Heart left ventricle (tissue), 16 donors: ENCODE results near the gene MYO6. TPM values are rescaled to one million over a fixed set of nuclear protein-coding genes. Genes with fewer than 3 reads are reported as not detected.
"Not testable (repeated sequence)": the region's sequence is repeated elsewhere in the genome, so short reads cannot be mapped to it uniquely, and the experiment has no call there.

Experiments
- ATAC-seq, 4 donors: fragments of 200-7000 bp; cut with Tn5 transposase; one replicate each; pipeline ENCODE4 v1.9.1; 2020 to 2022; ENCODE audit warnings: moderate library complexity in 4 of 4, mild to moderate bottlenecking in 3 of 4, moderate number of reproducible peaks in 1 of 4
- DNase-seq, 5 donors: peaks; one replicate each; pipeline ENCODE4 v3.0.0-alpha.2; 2020
- H3K27ac ChIP-seq, 12 donors: fragments of 200-600 bp; sonication (generic) in 4 of 12; one replicate each; pipeline versions ENCODE4 v1.5.0 to v1.8.0; 2016 to 2022; ENCODE audit warnings: mild to moderate bottlenecking in 2 of 12
- H3K27me3 ChIP-seq, 9 donors: fragments of 200-600 bp; sonication (generic) in 2 of 9; one replicate each; pipeline versions ENCODE4 v1.5.1 to v1.8.0; 2016 to 2022; ENCODE audit warnings: mild to moderate bottlenecking in 3 of 9
- H3K36me3 ChIP-seq, 9 donors: fragments of 200-600 bp; sonication (generic) in 2 of 9; one replicate each; pipeline versions ENCODE4 v1.5.0 to v1.8.0; 2018 to 2022; ENCODE audit warnings: mild to moderate bottlenecking in 2 of 9
- H3K4me1 ChIP-seq, 12 donors: fragments of 200-600 bp; sonication (generic) in 4 of 12; one replicate each; pipeline versions ENCODE4 v1.5.0 to v1.8.0; 2016 to 2022; ENCODE audit warnings: mild to moderate bottlenecking in 3 of 12
- H3K4me3 ChIP-seq, 12 donors: fragments of 200-600 bp; sonication (generic) in 4 of 12; one replicate each; pipeline versions ENCODE4 v1.5.0 to v1.8.0; 2017 to 2022; ENCODE audit warnings: mild to moderate bottlenecking in 9 of 12, moderate library complexity in 4 of 12
- H3K9me3 ChIP-seq, 12 donors: fragments of 200-600 bp; sonication (generic) in 4 of 12; one replicate each; pipeline versions ENCODE4 v1.5.0 to v1.8.0; 2016 to 2022; ENCODE audit warnings: mild to moderate bottlenecking in 1 of 12
- CTCF ChIP-seq, 12 donors: fragments of 200-600 bp; sonication (generic) in 4 of 12; IDR thresholded peaks; one replicate each; pipeline versions ENCODE4 v1.5.0 to v1.8.0; 2018 to 2022; ENCODE audit warnings: antibody characterized with exemption in 12 of 12, mild to moderate bottlenecking in 5 of 12
- POLR2A ChIP-seq, 2 donors: fragments of 450-650 bp; IDR thresholded peaks; one replicate each; pipeline ENCODE4 v1.6.1; 2017; ENCODE audit warnings: antibody characterized with exemption in 2 of 2, mild to moderate bottlenecking in 2 of 2, moderate library complexity in 2 of 2
- WGBS, 4 donors: extraction: QIAGEN DNeasy Blood & Tissue Kit in 2 of 4; methylation state at CpG; one replicate each; pipeline versions ENCODE4 v1.1.5 to v1.1.7; 2013 to 2018; 5-methylcytosine and 5-hydroxymethylcytosine counted together
- intact Hi-C, 10 donors: fragments of 100-400 bp; cut with DNase I; formaldehyde crosslinking; loops; one replicate each; pipeline versions ENCODE4 v1.11.1 to v1.14.2; 2022
- polyA plus RNA-seq, 2 donors: library from polyadenylated mRNA; stranded (reverse); fragments of 200-250 nt; gene quantifications; one replicate each; pipeline ENCODE4 v1.2.3, GENCODE V29; 2013
- total RNA-seq, 9 donors: library from RNA; depleted of rRNA in 2 of 9; stranded (reverse); fragments of >200 nt in 2 of 9; fragmentation: NEBNext Ultra II Directional in 3 of 9; extraction: Animal tissue kit (Norgen Biotek cat#: 25700) in 3 of 9; gene quantifications; one replicate each; pipeline versions ENCODE4 v1.1.0 to v1.2.4, GENCODE V29; 2016 to 2023
- donor health status: ischemic (EF 13 %, LVEDD 7.1; RV severe dilation, severe dysfunction).
- donor health status: healthy with polysubstance abuse.
- donor health status: DM: no; HTN: yes; CAD: no.
- donor health status: DM: no; HTN: no; CAD: no.
- donor health status: ischemic (EF 25% LVEDD 6.9; RV normal size, moderate dysfunction).
- donor health status: ischemic (EF 25% LVEDD 5.7; RV mildly dilated, moderate dysfunction).
- donor health status: healthy.
- donor health status: DM: yes; HTN: yes; CAD: no.
- donor health status: ischemic (EF 35%, LVEDD 5.7; RV mildly dilated, moderate dysfunction).
- donor health status: nonischemic (EF 11% LVEDD 7.7; RV severe dilation, severe dysfunction).
- donor health status: DM: yes; HTN: yes; CAD: no.
- donor health status: PGD.
- donor health status: ischemic (EF 29% LVEDD 5.4; RV normal size, mild dysfunction).
- donor health status: nonischemic (EF 23%, LVEDD 6.1; RV moderate dilation, normal function).

The MYO6 gene
- total and polyA plus RNA-seq, 11 donors: 3.1 to 9.5 (median 5.8) TPM

- intact Hi-C loops: no loop called here
- no peaks in the 10 kb centered on the region for H3K9me3 ChIP-seq
- ATAC-seq (no peak), DNase-seq (no peak)
- H3K4me1 ChIP-seq: no peaks in the 10 kb centered on the region
- no peaks in the 10 kb centered on the region for H3K36me3 ChIP-seq
- H3K27ac ChIP-seq: no peak overlapping the region
- no peak overlapping the region for H3K4me3 ChIP-seq
- 93 to 95% (median 94%) methylated on average over 2 of the region's 2 CpGs for WGBS, 4 donors
- TF ChIP-seq CTCF (IDR thresholded peaks at IDR 0.05) (no peak), POLR2A (IDR thresholded peaks at IDR 0.05) (no peak)
- no peaks in the 10 kb centered on the region for H3K27me3 ChIP-seq
These were observed 25.7 kb upstream of the MYO6 start for GRCh38 chr6:75723382-75723781.

GRCh38 chr6:75727206-75727605, 21.8 kb upstream of the MYO6 start:
- Histone ChIP-seq H3K4me1 (no peaks in the 10 kb centered on the region), H3K4me3 (no peak overlapping the region), H3K27me3 (peaks cover 0 to 3% (median 0%) of the 10 kb centered on the region in 9 donors), H3K27ac (no peak overlapping the region), H3K36me3 (no peaks in the 10 kb centered on the region), H3K9me3 (no peaks in the 10 kb centered on the region)
- ATAC-seq: no peak
- no peak for DNase-seq
- TF ChIP-seq CTCF (IDR thresholded peaks at IDR 0.05) (no peak), POLR2A (IDR thresholded peaks at IDR 0.05) (no peak)
- intact Hi-C loops: no loop called here
- WGBS, 4 donors: 89 to 93% (median 92%) methylated on average over 2 of the region's 2 CpGs

GRCh38 chr6:75731029-75731428, 18.0 kb upstream of the MYO6 start:
- H3K36me3 ChIP-seq, H3K4me3 ChIP-seq, H3K27me3 ChIP-seq, DNase-seq, H3K27ac ChIP-seq, ATAC-seq, H3K4me1 ChIP-seq, intact Hi-C loops, H3K9me3 ChIP-seq: not testable (repeated sequence)
- 89 to 93% (median 92%) methylated on average over 8 of the region's 8 CpGs for WGBS, 4 donors

GRCh38 chr6:75735491-75736186, 13.4 kb upstream of the MYO6 start:
- Histone ChIP-seq H3K27ac (peak overlapping the region in 1 of 12 donors; percentile 37), H3K4me1 (peaks cover 0 to 11% (median 0%) of the 10 kb centered on the region in 12 donors), H3K4me3 (no peak overlapping the region), H3K36me3 (no peaks in the 10 kb centered on the region), H3K27me3 (no peaks in the 10 kb centered on the region), H3K9me3 (no peaks in the 10 kb centered on the region)
- TF ChIP-seq POLR2A (IDR thresholded peaks at IDR 0.05) (no peak), CTCF (IDR thresholded peaks at IDR 0.05) (no peak)
- no peak for DNase-seq
- 41 to 51% (median 49%) methylated on average over 1 of the region's 1 CpG for WGBS, 4 donors
- no peak for ATAC-seq
- intact Hi-C loops: no loop called here

GRCh38 chr6:75743971-75744370, 5.1 kb upstream of the MYO6 start:
- ATAC-seq (no peak), DNase-seq (no peak)
- Histone ChIP-seq H3K27ac (no peak overlapping the region), H3K27me3 (peaks cover 0 to 29% (median 0%) of the 10 kb centered on the region in 9 donors), H3K4me1 (peaks cover 0 to 8% (median 2%) of the 10 kb centered on the region in 12 donors), H3K36me3 (no peaks in the 10 kb centered on the region), H3K9me3 (no peaks in the 10 kb centered on the region), H3K4me3 (no peak overlapping the region)
- intact Hi-C loops: no loop called here
- TF ChIP-seq POLR2A (IDR thresholded peaks at IDR 0.05) (no peak), CTCF (IDR thresholded peaks at IDR 0.05) (no peak)
- 70 to 75% (median 71%) methylated on average over 4 of the region's 4 CpGs for WGBS, 4 donors
